ENCODE results near the gene AKIRIN2. TPM values are rescaled to one million over a fixed set of nuclear protein-coding genes. Genes with fewer than 3 reads are reported as not detected.
"Not testable (repeated sequence)": the region's sequence is repeated elsewhere in the genome, so short reads cannot be mapped to it uniquely, and the experiment has no call there.

The AKIRIN2 gene
- total and polyA plus RNA-seq, 2 donors (not counting 3 experiments of a cell fraction or from before 2014, with no cell fraction given): 19.0 to 46.4 TPM

- TF ChIP-seq FOS (IDR thresholded peaks at IDR 0.05; ENCODE audit: borderline replicate concordance, insufficient read depth, low read length): no peak
- TF ChIP-seq MYC (IDR thresholded peaks at IDR 0.05; ENCODE audit: low read depth, low read length): no peak
- TF ChIP-seq GATA2 (IDR thresholded peaks at IDR 0.05; ENCODE audit: insufficient read depth, insufficient read length, low read depth, low read length): no peak
- Histone ChIP-seq H3K4me1 (ENCODE audit: control insufficient read depth, extremely low read depth, insufficient read depth, low read length) (peaks cover 5% of the 10 kb centered on the region), H3K27ac (ENCODE audit: insufficient read depth, low read depth, low read length) (no peak overlapping the region), H3K9ac (replicated peaks; ENCODE audit: extremely low read depth, insufficient read depth, low read length) (no peak overlapping the region), H4K20me1 (replicated peaks; ENCODE audit: control insufficient read depth, extremely low read depth, insufficient read depth, low read length) (no peaks in the 10 kb centered on the region), H3K4me2 (ENCODE audit: insufficient read depth, low read length) (no peak overlapping the region), H2AFZ (ENCODE audit: low read depth, low read length) (no peak overlapping the region), H3K79me2 (ENCODE audit: control insufficient read depth, insufficient read depth, low read length) (peaks cover 18% of the 10 kb centered on the region), H3K27me3 (ENCODE audit: control insufficient read depth in 2 of 2, insufficient read depth in 2 of 2, low read length in 2 of 2) (no peaks in the 10 kb centered on the region), H3K9me1 (replicated peaks; ENCODE audit: control insufficient read depth, extremely low read depth, insufficient read depth, low read length) (no peaks in the 10 kb centered on the region), H3K36me3 (ENCODE audit: control insufficient read depth in 2 of 2, extremely low read depth in 1 of 2, insufficient read depth in 2 of 2, low read length in 2 of 2) (no peaks in the 10 kb centered on the region), H3K4me3 (replicated peaks in 1 of 3; ENCODE audit: insufficient read depth in 1 of 3, low read depth in 1 of 3, low read length in 3 of 3) (no peak overlapping the region), H3K9me3 (replicated peaks; ENCODE audit: control insufficient read depth, insufficient read depth, low read length) (no peaks in the 10 kb centered on the region)
- FAIRE-seq (no peak), DNase-seq (ENCODE audit: low read depth, low spot score) (no peak)
- intact Hi-C loops (cut with micrococcal nuclease) (loop anchor here (10.0 kb wide), 1 partner anchor 1170 kb away; no protein-coding TSS in a partner anchor), dilution Hi-C loops (cut with MboI; ENCODE audit: extremely low pct_ligation_motif_present, low sequenced_read_pairs) (no loop called here)
- BruUV-seq (replicated peaks): no TSS peak
- POLR2A ChIA-PET: interaction anchor here (0.7 kb wide), 1 partner anchor 204 kb away, joined by 3 read pairs; no protein-coding TSS in a partner anchor
- CTCF ChIA-PET: interaction anchor here (1.0 kb wide), 1 partner anchor 116 kb away, joined by 3 read pairs; no protein-coding TSS in a partner anchor
Observed at GRCh38 chr6:87705070-87705691, 3.1 kb upstream of the AKIRIN2 start.

GRCh38 chr6:87703039-87703438 is 1.0 kb upstream of the AKIRIN2 start:
- intact Hi-C loops (cut with micrococcal nuclease): loop anchor here (10.0 kb wide), 1 partner anchor 1172 kb away; no protein-coding TSS in a partner anchor
- H2AFZ ChIP-seq (ENCODE audit: low read depth, low read length): peak overlapping the region; percentile 83
- POLR2A ChIA-PET: interaction anchor here (0.6 to 1.4 kb wide), 3 partner anchors 12 to 188 kb away, joined by 3 read pairs; no protein-coding TSS in a partner anchor

More at GRCh38 chr6:87703039-87703438, 1.0 kb upstream of the AKIRIN2 start:
- peaks cover 20% of the 10 kb centered on the region for H3K4me1 ChIP-seq (ENCODE audit: control insufficient read depth, extremely low read depth, insufficient read depth, low read length)
- CTCF ChIA-PET: interaction anchor here (1.1 to 1.3 kb wide), 4 partner anchors 11 to 149 kb away, joined by 3 to 5 read pairs (median 3); no protein-coding TSS in a partner anchor
- peak overlapping the region in 2 of 3 experiments; percentile 81 to 91 for H3K4me3 ChIP-seq (replicated peaks in 1 of 3; ENCODE audit: insufficient read depth in 1 of 3, low read depth in 1 of 3, low read length in 3 of 3)
- DNase-seq (ENCODE audit: low read depth, low spot score); H3K9me3 ChIP-seq (replicated peaks; ENCODE audit: control insufficient read depth, insufficient read depth, low read length); H3K9me1 ChIP-seq (replicated peaks; ENCODE audit: control insufficient read depth, extremely low read depth, insufficient read depth, low read length); dilution Hi-C loops (cut with MboI; ENCODE audit: extremely low pct_ligation_motif_present, low sequenced_read_pairs); H4K20me1 ChIP-seq (replicated peaks; ENCODE audit: control insufficient read depth, extremely low read depth, insufficient read depth, low read length); H3K36me3 ChIP-seq (ENCODE audit: control insufficient read depth in 2 of 2, extremely low read depth in 1 of 2, insufficient read depth in 2 of 2, low read length in 2 of 2); BruUV-seq (replicated peaks); H3K27me3 ChIP-seq (ENCODE audit: control insufficient read depth in 2 of 2, insufficient read depth in 2 of 2, low read length in 2 of 2): not testable (repeated sequence)
- FAIRE-seq: peak; percentile 4
- H3K9ac ChIP-seq (replicated peaks; ENCODE audit: extremely low read depth, insufficient read depth, low read length): peak overlapping the region; percentile 80
- peak overlapping the region; percentile 62 for H3K27ac ChIP-seq (ENCODE audit: insufficient read depth, low read depth, low read length)
- peak overlapping the region; percentile 96 for H3K4me2 ChIP-seq (ENCODE audit: insufficient read depth, low read length)
- peaks cover 40% of the 10 kb centered on the region for H3K79me2 ChIP-seq (ENCODE audit: control insufficient read depth, insufficient read depth, low read length)

Measured in endothelial cell of umbilical vein (primary cell).